IgD-negative memory B cell (primary cell): ENCODE measurements around the gene ZNF566. TPM values are rescaled to one million over a fixed set of nuclear protein-coding genes. Genes with fewer than 3 reads are reported as not detected.

ENCODE experiments used
- H3K27ac Mint-ChIP-seq, 3 donors: one replicate each; pipeline ENCODE4 v1.8.0; 2020 to 2022; ENCODE audit warnings: mild to moderate bottlenecking in 3 of 3, mixed read lengths in 3 of 3, moderate library complexity in 1 of 3
- H3K27me3 Mint-ChIP-seq: one replicate; pipeline ENCODE4 v1.8.0; 2021; ENCODE audit warnings: mixed read lengths
- H3K36me3 Mint-ChIP-seq: one replicate; pipeline ENCODE4 v1.8.0; 2020; ENCODE audit warnings: mild to moderate bottlenecking, mixed read lengths
- H3K4me1 Mint-ChIP-seq, 3 donors: one replicate each; pipeline ENCODE4 v1.8.0; 2020 to 2022; ENCODE audit warnings: mixed read lengths in 3 of 3, mild to moderate bottlenecking in 1 of 3
- H3K4me3 Mint-ChIP-seq, 4 donors: one replicate each; pipeline ENCODE4 v1.8.0; 2020 to 2022; ENCODE audit warnings: mild to moderate bottlenecking in 4 of 4, mixed read lengths in 4 of 4, moderate library complexity in 3 of 4
- H3K9me3 Mint-ChIP-seq, 3 donors: one replicate each; pipeline ENCODE4 v1.8.0; 2020 to 2021; ENCODE audit warnings: mixed read lengths in 3 of 3, mild to moderate bottlenecking in 1 of 3
- polyA plus RNA-seq: library from polyadenylated mRNA; unstranded; fragments of 300-500 nt; fragmentation: Illumina TruSeq; gene quantifications from one replicate; pipeline ENCODE4 v1.2.3, GENCODE V29; 2021

Gene ZNF566
- polyA plus RNA-seq, 1 donor from 2014 or later, result 10.8 TPM

DNA sequence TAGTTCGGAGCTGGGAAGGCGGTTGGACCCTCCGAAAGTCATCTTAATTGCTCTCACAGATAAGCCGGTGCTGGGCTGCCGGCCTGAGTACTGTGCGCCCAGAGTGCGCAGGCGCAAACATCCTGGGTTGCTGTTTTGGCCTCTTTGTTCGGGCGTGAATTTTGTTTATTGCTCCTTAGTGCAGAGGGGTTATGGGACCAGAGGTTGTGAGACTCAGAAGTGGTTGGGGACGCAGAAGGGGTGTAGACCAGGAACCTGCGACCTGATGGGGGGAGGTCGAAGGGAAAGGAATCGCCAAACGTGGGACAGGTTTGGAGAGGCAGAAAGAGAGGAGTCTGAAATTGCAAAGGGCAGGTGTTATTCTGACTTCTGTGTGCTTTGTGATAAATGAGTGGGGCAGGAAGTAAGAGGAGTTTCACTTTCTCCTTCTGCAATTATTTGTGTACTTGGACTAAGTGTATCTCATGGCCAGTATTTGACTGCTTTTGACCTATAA lies 607 bp upstream of the ZNF566 start:
- Mint-ChIP-seq H3K27ac (peak overlapping the region; percentile 97 to 99 (median 98)), H3K36me3 (peaks cover 6% of the 10 kb centered on the region), H3K4me1 (peaks cover 25 to 31% (median 26%) of the 10 kb centered on the region in 3 donors), H3K9me3 (peaks cover 0 to 4% (median 0%) of the 10 kb centered on the region in 3 donors), H3K27me3 (peaks cover 1% of the 10 kb centered on the region), H3K4me3 (peak overlapping the region; percentile 97 to 100 (median 98))

DNA sequence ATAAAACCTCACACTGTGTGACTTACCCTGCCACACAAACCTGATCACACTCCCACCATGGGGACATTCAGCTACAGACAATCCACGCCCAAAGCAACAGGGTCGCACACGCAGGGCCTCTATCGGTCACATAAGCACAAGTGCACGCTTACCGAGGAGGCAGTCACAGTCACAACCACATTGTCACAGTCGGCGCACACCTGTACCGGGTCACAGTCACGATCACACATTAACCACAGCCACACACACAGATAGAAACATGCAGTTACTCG lies 579 bp downstream of the ZNF566 start:
- peaks cover 26 to 34% (median 27%) of the 10 kb centered on the region in 3 donors for H3K4me1 Mint-ChIP-seq
- peaks cover 1% of the 10 kb centered on the region for H3K27me3 Mint-ChIP-seq
- peaks cover 0 to 4% (median 4%) of the 10 kb centered on the region in 3 donors for H3K9me3 Mint-ChIP-seq
- peaks cover 8% of the 10 kb centered on the region for H3K36me3 Mint-ChIP-seq
- peak overlapping the region; percentile 97 to 99 (median 98) for H3K27ac Mint-ChIP-seq
- H3K4me3 Mint-ChIP-seq, result peak overlapping the region; percentile 97 to 100 (median 98)

DNA sequence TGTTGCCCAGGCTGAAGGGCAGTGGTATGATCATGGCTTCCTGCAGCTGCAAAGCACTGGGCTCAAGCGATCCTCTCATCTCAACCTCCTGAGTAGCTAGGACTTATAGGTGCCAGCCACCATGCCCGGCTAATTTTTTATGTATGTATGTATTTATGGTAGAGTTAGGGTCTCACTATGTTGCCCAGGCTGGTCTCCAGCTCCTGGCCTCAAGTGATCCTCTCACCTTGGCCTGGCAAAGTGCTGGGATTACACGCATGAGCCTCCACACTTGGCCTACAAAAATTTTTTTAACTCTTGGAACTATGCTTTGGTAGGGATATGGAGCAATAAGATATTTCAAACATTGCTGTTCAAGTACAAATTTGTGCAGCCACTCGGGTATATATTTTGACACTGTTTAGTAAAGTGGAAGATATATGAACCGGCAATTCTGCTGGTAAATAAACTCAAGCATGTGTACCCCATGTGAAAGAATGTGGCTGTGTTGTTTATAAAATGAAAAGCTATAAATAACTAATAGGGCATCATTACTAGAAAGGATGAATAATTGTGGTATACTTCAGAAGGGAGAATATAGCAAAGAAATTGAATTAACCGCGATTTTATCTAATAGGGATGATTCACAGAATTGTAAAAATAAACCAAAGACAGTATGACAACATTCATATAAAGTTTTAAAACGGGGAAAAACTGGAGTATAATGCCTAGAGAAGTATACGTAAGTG lies 1.1 kb downstream of the ZNF566 start:
- peaks cover 27 to 39% (median 27%) of the 10 kb centered on the region in 3 donors for H3K4me1 Mint-ChIP-seq
- peaks cover 10% of the 10 kb centered on the region for H3K36me3 Mint-ChIP-seq
- H3K27me3 Mint-ChIP-seq, result peaks cover 1% of the 10 kb centered on the region
- H3K4me3 Mint-ChIP-seq, result peak overlapping the region; percentile 97 to 100 (median 98)
- peaks cover 0 to 5% (median 4%) of the 10 kb centered on the region in 3 donors for H3K9me3 Mint-ChIP-seq
- peak overlapping the region; percentile 97 to 99 (median 98) for H3K27ac Mint-ChIP-seq

DNA sequence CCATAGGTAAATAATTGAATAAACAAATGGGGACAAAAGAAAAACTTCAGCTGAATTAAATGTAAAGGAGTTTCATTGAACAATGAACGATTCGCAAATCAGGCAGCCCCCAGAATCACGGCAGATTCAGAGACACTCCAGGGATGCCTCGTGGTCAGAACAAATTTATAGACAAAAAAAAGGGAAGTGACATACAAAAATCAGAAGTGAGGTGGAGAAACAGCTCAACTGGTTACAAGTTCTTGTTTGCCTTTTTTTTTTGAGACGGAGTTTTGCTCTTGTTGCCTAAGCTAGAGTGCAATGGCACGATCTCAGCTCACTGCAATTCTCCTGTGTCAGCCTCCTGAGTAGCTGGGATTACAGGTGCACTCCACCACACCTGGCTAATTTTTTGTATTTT lies 5.7 kb downstream of the ZNF566 start:
- H3K27me3 Mint-ChIP-seq, result no peaks in the 10 kb centered on the region
- H3K4me1 Mint-ChIP-seq, result peaks cover 17 to 18% (median 18%) of the 10 kb centered on the region in 3 donors
- H3K27ac Mint-ChIP-seq, result no peak overlapping the region
- H3K36me3 Mint-ChIP-seq, result peaks cover 25% of the 10 kb centered on the region
- H3K9me3 Mint-ChIP-seq, result peaks cover 2 to 10% (median 7%) of the 10 kb centered on the region in 3 donors
- peak overlapping the region in 2 of 4 donors; percentile 27 to 32 for H3K4me3 Mint-ChIP-seq

DNA sequence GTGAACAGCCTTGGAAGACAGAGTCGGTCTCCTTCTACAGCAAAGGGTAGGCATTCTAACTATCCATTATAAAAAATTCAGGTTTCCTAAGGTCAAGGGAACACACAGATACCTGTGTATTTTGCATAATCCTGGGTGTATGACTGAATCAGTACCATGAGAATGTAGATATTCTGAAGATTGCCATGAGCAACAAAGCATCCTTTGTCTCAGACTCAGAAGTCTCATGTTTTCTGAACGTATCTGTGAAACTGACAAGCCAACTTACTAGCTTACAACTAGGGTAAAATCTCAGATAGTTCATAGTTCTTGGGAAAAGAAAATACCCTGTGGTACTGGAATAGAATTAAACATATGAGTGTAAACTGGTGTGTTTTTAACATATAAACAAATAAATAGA lies 6.5 kb downstream of the ZNF566 start:
- H3K27ac Mint-ChIP-seq, result no peak overlapping the region
- H3K27me3 Mint-ChIP-seq, result no peaks in the 10 kb centered on the region
- H3K9me3 Mint-ChIP-seq, result peaks cover 2 to 10% (median 7%) of the 10 kb centered on the region in 3 donors
- H3K36me3 Mint-ChIP-seq, result peaks cover 25% of the 10 kb centered on the region
- peaks cover 10% of the 10 kb centered on the region in 3 donors for H3K4me1 Mint-ChIP-seq
- H3K4me3 Mint-ChIP-seq, result no peak overlapping the region

DNA sequence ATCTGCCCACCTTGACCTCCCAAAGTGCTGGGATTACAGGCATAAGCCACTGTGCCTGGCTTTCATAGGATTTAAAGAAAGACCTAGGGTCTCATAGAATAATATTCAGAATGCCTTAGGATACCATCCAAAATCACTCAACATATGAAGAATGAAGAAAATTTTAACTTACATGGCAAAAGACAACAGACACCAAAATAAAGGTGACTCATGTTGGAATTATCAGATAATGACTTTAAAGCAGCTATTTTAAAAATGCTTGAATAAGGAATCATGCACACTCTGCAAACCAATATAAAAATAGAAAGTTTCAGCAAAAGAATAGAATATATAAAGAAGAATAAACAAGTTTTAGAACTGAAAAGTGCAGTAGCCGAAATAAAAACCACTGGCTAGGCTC lies 29.3 kb downstream of the ZNF566 start:
- Mint-ChIP-seq H3K36me3 (peaks cover 10% of the 10 kb centered on the region), H3K9me3 (peaks cover 3 to 24% (median 12%) of the 10 kb centered on the region in 3 donors), H3K27ac (no peak overlapping the region)

DNA sequence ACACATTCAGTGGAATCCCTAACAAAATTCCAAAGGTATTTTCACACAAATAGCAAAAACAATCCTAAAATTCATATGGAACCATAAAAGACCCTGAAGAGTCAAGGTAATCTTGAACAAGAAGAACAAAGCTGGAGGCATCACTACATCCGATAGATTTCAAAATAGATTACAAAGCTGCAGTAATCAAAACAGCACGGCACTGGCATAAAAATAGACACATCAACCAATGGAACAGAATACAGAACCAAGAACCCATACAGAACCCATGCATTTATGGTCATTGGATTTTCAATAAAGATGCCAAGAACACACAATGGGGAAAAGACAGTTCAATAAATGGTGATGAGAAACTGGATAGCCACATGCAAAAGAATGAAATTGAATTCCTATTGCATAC lies 32.5 kb downstream of the ZNF566 start:
- peaks cover 14 to 42% (median 26%) of the 10 kb centered on the region in 3 donors for H3K9me3 Mint-ChIP-seq
- peak overlapping the region in 1 of 3 donors; percentile 53 for H3K27ac Mint-ChIP-seq
- H3K4me3 Mint-ChIP-seq, result no peak overlapping the region
- peaks cover 25% of the 10 kb centered on the region for H3K36me3 Mint-ChIP-seq
- no peaks in the 10 kb centered on the region for H3K27me3 Mint-ChIP-seq
- peaks cover 0 to 4% (median 1%) of the 10 kb centered on the region in 3 donors for H3K4me1 Mint-ChIP-seq

More for the DNA sequence above, 29.3 kb downstream of the ZNF566 start:
- peaks cover 0 to 2% (median 1%) of the 10 kb centered on the region in 3 donors for H3K4me1 Mint-ChIP-seq
- no peaks in the 10 kb centered on the region for H3K27me3 Mint-ChIP-seq
- no peak overlapping the region for H3K4me3 Mint-ChIP-seq

DNA sequence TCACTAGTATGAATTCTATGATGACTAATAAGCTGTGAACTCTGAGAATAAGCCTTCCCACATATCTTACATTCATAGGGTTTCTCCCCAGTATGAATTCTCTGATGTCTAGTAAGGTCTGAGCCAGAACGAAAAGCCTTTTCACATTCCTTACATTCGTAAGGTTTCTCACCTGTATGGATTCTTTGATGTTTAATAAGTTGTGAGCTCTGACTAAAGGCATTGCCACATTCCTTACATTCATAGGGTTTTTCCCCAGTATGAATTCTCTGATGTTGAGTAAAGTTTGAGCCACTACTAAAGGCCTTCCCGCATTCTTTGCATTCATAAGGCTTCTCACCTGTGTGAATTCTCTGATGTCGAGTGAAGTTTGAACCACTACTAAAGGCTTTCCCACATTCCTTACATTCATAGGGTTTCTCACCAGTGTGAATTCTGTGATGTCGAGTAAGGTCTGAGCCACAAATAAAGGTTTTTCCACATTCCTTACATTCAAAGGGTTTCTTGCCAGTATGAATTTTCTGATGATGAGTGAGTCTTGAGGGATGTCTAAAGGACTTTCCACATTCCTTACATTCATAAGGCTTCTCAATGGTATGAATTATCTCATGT lies 40.2 kb downstream of the ZNF566 start:
- Mint-ChIP-seq H3K27ac (no peak overlapping the region), H3K9me3 (peaks cover 23 to 52% (median 45%) of the 10 kb centered on the region in 3 donors), H3K27me3 (no peaks in the 10 kb centered on the region), H3K4me1 (peaks cover 0 to 1% (median 0%) of the 10 kb centered on the region in 3 donors), H3K4me3 (peak overlapping the region in 1 of 4 donors; percentile 37), H3K36me3 (peaks cover 34% of the 10 kb centered on the region)

DNA sequence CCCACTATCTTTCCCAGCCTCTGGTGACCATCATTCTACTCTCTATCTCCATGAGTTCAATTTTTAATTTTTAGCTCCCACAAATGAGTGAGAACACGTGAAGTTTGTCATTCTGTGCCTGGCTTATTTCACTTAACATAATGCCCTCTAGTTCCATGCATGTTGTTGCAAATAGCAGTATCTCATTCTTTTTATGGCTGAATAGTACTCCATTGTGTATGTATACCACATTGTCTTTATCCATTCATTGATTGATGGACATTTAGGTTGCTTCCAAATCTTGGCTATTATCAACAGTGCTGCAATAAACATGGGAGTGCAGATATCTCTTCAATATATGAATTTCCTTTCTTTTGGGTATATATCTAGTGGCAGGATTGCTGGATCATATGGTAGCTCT lies 48.0 kb downstream of the ZNF566 start:
- Mint-ChIP-seq H3K27ac (peak overlapping the region in 1 of 3 donors; percentile 32), H3K4me3 (no peak overlapping the region), H3K4me1 (no peaks in the 10 kb centered on the region), H3K27me3 (no peaks in the 10 kb centered on the region), H3K9me3 (peaks cover 5 to 35% (median 29%) of the 10 kb centered on the region in 3 donors), H3K36me3 (peaks cover 3% of the 10 kb centered on the region)

DNA sequence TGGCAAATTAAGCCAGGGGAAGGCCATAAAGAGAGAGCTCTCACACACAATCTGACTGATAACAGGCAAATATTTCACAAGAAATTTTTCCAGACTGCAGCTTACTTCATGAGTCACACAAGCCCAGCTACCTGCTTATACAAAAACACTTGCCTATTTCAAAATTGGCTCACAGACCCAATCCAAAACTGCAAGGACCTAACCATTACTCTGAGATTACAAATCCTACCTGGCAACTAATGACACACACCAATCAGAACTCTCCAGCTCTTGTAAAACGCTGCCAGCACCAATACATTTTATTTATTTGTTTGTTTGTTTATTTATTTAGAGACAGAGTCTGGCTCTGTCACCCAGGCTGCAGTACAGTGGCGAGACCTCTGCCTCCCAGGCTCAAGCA lies 52.8 kb downstream of the ZNF566 start:
- Mint-ChIP-seq H3K4me3 (peak overlapping the region in 2 of 4 donors; percentile 52 to 63), H3K27me3 (no peaks in the 10 kb centered on the region), H3K36me3 (peaks cover 1% of the 10 kb centered on the region), H3K9me3 (peaks cover 2 to 23% (median 20%) of the 10 kb centered on the region in 3 donors), H3K27ac (no peak overlapping the region), H3K4me1 (peaks cover 0 to 2% (median 0%) of the 10 kb centered on the region in 3 donors)

DNA sequence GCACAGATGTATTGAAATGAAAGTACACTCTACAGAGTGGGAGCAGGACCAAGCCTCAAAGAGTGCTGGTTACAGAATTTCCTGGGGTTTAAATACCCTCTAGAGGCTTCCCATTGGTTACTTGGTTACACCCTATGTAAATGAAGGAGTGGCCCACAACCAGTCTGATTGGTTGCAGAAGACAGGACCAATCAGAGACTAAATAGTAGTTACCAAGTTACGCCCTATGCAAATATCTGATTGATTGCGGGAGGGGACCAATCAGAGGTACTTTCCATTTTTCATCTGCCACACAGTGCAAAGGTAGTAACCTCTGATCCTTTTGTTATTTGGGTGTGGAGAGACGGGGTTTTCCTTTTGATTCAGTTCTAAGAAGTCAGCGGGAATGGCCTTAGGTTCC lies 65.4 kb downstream of the ZNF566 start:
- Mint-ChIP-seq H3K27ac (no peak overlapping the region), H3K4me3 (no peak overlapping the region), H3K9me3 (peaks cover 9 to 27% (median 20%) of the 10 kb centered on the region in 3 donors)

DNA sequence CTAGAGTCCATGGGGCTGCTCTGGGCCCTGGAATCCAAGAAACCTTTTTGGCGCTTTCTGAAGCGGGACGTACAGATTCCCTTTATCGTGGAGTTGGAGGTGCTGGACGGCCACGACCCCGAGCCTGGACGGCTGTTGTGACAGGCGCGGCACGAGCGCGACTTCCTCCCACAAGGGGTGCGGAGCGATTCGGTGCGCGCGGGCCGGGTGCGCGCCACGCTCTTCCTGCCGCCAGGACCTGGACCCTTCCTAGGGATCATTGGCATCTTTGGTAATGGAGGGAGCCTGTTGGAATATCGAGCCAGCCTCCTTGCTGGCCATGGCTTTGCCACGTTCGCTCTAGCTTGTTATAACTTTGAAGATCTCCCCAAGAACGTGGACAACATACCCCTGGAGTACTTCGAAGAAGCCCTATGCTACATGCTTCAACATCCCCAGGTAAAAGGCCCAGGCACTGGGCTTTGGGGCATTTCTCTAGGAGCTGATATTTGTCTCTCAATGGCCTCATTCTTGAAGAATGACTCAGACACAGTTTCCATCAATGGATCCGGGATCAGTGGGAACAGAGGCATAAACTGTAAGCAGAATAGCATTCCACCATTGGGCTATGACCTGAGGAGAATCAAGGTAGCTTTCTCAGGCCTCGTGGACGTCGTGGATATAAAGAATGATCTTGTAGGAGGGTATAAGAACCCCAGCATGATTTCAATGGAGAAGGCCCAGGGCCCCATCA lies 67.4 kb downstream of the ZNF566 start:
- H3K27ac Mint-ChIP-seq, result no peak overlapping the region
- peaks cover 2% of the 10 kb centered on the region for H3K36me3 Mint-ChIP-seq
- peaks cover 8 to 16% (median 12%) of the 10 kb centered on the region in 3 donors for H3K4me1 Mint-ChIP-seq
- H3K27me3 Mint-ChIP-seq, result peaks cover 18% of the 10 kb centered on the region
- H3K9me3 Mint-ChIP-seq, result peaks cover 5 to 24% (median 17%) of the 10 kb centered on the region in 3 donors
- H3K4me3 Mint-ChIP-seq, result peak overlapping the region; percentile 46 to 85 (median 55)

More for the DNA sequence above, 65.4 kb downstream of the ZNF566 start:
- Mint-ChIP-seq H3K36me3 (peaks cover 2% of the 10 kb centered on the region), H3K4me1 (peaks cover 1 to 4% (median 4%) of the 10 kb centered on the region in 3 donors), H3K27me3 (peaks cover 19% of the 10 kb centered on the region)

DNA sequence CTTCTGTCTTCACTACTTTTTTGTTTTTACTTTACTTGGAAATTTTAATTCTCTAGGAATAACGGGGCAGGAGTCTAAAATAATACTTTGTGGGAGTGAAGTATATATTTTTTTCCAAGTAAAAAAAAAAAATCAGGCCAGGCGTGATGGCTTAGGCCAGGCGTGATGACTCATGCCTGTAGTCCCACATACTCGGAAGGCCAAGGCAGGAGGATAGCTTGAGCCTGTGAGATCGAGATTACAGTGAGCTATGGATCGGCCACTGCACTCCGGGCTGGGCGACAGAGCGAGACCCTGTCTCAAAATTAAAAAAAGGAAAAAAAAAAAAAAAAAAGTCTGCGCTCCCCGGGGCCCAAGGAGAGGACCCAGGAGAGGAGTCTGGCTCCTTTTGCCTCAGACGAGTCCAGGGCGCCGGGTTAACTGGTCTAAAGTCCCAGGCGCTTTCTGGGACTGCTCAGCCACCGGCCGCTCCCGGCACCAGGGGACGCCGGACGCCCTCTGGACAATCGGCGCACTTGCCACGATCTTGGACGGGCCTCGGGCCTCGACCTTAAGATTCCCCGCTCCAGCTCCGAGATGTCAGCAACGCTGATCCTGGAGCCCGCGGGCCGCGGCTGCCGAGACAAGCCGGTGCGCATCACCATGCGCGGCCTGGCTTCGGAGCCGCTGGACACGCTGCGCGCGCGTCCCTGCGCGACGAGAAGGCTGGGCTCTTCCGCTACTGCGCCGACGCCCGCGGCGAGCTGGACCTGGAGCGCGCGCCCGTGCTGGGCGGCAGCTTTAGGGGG lies 68.2 kb downstream of the ZNF566 start:
- H3K9me3 Mint-ChIP-seq, result peaks cover 2 to 20% (median 14%) of the 10 kb centered on the region in 3 donors
- no peak overlapping the region for H3K27ac Mint-ChIP-seq
- peaks cover 8 to 18% (median 14%) of the 10 kb centered on the region in 3 donors for H3K4me1 Mint-ChIP-seq
- H3K36me3 Mint-ChIP-seq, result peaks cover 2% of the 10 kb centered on the region
- peaks cover 13% of the 10 kb centered on the region for H3K27me3 Mint-ChIP-seq
- peak overlapping the region in 3 of 4 donors; percentile 46 to 83 (median 73) for H3K4me3 Mint-ChIP-seq
